ENCODE data around the gene SOHLH2.

The SOHLH2 gene, protein sequence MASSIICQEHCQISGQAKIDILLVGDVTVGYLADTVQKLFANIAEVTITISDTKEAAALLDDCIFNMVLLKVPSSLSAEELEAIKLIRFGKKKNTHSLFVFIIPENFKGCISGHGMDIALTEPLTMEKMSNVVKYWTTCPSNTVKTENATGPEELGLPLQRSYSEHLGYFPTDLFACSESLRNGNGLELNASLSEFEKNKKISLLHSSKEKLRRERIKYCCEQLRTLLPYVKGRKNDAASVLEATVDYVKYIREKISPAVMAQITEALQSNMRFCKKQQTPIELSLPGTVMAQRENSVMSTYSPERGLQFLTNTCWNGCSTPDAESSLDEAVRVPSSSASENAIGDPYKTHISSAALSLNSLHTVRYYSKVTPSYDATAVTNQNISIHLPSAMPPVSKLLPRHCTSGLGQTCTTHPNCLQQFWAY

GRCh38 chr13:36214163-36214921 is at the start of gene SOHLH2:
Gene SOHLH2 (minus strand): TSS chr13:36214556. CDS start chr13:36214526, 30 bp downstream.
- no peak for DNase-seq (ENCODE audit: low spot score)

DNA sequence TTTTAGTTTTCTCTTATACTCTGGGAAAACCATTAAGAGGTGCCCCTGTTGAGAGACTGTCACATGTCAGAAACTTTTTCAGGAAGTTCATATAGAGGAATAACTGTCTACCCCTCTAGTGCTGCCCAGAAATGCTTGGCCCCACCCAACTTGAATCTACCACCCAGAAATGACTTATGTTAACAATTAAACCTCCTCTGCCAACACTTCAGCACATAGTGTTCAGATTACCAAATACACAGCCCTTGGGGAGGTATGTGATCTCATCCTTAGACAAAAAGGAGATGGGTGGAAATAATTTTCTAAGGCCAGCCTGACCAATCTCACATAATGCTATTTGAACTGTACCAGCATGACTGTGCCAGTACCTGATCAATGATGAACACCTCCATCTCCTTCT is 47.6 kb upstream of the SOHLH2 start:
- no peak for DNase-seq (ENCODE audit: low spot score)

DNA sequence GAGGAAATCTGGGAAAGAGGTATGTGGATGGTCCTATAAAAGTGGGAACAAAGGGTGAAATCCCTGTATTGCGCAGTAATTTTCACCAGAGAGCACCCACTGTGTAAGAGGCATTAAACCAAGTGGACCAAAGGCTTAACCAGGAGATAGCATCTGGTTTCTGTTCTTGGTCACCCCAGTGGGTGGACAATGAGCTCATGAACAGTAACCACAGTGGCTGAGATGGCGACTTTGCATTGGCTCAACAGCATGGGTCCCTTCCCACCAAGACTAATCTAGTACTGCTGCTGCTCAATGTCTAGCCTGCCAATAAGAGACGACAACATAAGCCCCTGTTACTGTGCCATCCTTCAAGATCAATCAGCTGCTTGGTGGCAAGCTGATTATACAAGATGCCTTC is 46.7 kb upstream of the SOHLH2 start:
- DNase-seq (ENCODE audit: low spot score) = no peak

- DNase-seq (ENCODE audit: low spot score) = no peak
Observed at GRCh38 chr13:36259361-36260137, 45.2 kb upstream of the SOHLH2 start.

DNA sequence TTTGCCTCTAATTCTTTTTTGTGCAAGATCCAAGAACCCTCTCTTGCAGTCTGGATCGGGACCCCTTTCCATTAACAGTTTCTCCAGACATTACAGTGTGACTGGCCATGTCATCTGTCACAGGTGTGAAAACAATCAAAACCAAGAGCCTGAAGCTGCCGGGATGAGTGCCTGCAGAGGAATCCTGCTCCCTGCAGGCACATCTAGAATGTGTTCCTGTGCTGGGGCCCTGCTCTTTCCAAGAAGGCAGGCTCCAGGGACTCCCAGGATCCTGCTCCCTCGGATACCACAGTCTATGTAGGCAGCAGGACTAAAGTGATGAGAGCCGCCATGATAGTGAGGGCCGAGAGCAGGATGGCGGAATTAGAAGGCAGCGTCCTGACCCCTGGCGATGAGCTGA is 44.5 kb upstream of the SOHLH2 start:
- DNase-seq (ENCODE audit: low spot score) = no peak

GRCh38 chr13:36251526-36251925 is 37.2 kb upstream of the SOHLH2 start:
- no peak for DNase-seq (ENCODE audit: low spot score)

- DNase-seq (ENCODE audit: low spot score) = no peak
Observed at GRCh38 chr13:36251017-36251416, 36.7 kb upstream of the SOHLH2 start.

GRCh38 chr13:36248700-36249099 is 34.3 kb upstream of the SOHLH2 start:
- DNase-seq (ENCODE audit: low spot score) = no peak

DNA sequence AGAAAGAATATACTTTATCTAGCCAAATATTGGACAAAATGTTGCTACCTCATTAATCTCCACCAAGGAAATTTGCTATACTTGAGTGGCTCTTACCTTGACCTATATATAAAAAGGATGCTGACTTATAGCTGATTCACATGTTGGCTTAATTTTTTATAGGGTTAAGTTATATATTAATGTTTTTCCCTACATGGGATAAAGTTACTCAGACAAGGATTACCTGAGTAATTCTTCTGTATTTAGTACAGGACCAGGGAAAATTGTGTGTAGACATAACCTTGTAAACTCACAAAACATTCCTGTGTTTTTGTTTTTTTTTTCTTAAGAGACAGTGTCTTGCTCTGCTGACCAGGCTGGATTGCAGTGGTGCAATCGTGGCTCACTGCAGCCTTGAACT is 30.6 kb upstream of the SOHLH2 start:
- no peak for DNase-seq (ENCODE audit: low spot score)

GRCh38 chr13:36244073-36244472 is 29.7 kb upstream of the SOHLH2 start:
- DNase-seq (ENCODE audit: low spot score) = no peak

DNA sequence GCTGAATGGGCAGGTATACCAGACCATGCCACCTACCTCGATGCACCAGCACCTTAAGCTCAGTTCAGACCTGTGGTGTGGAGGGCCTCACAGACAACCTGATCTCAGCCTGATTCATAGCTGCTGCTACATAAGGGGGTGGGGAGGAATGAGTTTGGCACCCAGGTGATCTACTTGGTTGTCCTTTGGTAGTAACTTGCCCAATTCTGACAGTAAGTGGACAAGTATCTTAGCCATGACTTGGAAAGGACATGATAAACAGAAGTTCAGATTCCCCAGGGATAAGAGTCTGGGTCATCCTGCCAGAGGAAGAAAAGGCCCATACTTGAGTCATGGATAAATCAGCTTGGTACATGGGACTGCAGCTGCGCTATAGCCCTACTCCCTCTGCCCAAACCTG is 28.4 kb upstream of the SOHLH2 start:
- no peak for DNase-seq (ENCODE audit: low spot score)

GRCh38 chr13:36231236-36231635 is 16.9 kb upstream of the SOHLH2 start:
- DNase-seq (ENCODE audit: low spot score) = no peak

GRCh38 chr13:36224730-36225129 is 10.4 kb upstream of the SOHLH2 start:
- no peak for DNase-seq (ENCODE audit: low spot score)

- DNase-seq (ENCODE audit: low spot score) = no peak
Observed at GRCh38 chr13:36219883-36220282, 5.5 kb upstream of the SOHLH2 start.

DNA sequence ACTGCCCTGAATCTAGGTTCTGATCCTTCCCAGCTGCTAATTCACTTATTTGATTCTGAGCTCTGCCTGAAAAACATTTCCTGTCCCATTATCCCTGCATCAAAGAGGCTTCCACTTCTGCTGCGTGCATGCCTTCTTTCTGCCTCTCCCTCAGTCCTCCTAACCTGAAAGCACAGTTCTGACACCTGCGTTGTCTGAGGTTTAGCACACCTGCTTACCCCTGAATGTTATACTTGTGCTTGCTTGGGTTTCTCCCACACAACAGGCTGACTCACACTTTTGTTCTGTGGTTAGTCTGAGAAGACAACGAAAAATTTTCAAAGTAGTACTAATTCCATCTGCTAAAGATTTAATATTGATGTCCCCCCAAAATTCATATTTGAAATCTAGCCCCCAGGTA is 3.1 kb upstream of the SOHLH2 start:
- no peak for DNase-seq (ENCODE audit: low spot score)

DNA sequence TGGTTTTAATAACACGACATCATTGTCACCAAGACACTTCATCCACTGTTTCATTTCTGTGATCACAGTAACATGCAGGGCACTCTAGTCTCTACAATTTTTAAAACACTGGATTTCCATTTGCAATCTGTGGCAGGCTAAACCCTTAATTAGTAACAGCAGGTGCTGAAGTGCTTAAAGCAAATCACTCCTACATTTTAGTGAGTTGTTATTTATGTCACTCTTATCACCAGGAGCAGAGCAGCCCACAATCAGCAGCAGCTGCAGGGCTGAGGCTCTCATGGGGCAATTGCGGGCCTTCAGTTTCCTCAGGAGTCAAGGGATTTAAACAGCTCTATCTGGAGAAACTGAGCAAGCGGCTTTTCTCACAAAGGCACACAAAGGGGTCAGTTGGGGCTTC is 1.6 kb downstream of the SOHLH2 start:
- no peak for DNase-seq (ENCODE audit: low spot score)

- DNase-seq (ENCODE audit: low spot score) = no peak
Observed at GRCh38 chr13:36211567-36211966, 2.8 kb downstream of the SOHLH2 start.

GRCh38 chr13:36210738-36211137 is 3.6 kb downstream of the SOHLH2 start:
- DNase-seq (ENCODE audit: low spot score) = no peak

DNA sequence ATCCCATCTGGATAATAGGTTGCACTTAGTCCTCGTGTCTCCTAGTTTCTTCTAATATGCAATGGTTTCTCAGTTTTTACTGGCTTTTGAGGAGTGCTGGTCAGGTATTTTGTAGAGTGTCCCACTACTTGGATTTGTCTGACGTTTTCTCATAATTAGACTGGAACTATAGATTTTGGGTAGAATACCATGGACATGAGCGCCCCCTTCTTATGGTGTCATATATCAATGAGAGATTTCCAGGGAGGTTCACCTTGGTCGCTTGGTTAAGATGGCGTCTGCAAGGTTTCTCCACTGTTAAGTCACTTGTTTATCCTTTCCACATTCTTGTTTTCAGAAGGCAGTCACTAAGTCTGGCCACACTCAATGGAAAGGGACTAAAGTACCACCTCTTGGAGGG is 6.7 kb downstream of the SOHLH2 start:
- DNase-seq (ENCODE audit: low spot score) = no peak

DNA sequence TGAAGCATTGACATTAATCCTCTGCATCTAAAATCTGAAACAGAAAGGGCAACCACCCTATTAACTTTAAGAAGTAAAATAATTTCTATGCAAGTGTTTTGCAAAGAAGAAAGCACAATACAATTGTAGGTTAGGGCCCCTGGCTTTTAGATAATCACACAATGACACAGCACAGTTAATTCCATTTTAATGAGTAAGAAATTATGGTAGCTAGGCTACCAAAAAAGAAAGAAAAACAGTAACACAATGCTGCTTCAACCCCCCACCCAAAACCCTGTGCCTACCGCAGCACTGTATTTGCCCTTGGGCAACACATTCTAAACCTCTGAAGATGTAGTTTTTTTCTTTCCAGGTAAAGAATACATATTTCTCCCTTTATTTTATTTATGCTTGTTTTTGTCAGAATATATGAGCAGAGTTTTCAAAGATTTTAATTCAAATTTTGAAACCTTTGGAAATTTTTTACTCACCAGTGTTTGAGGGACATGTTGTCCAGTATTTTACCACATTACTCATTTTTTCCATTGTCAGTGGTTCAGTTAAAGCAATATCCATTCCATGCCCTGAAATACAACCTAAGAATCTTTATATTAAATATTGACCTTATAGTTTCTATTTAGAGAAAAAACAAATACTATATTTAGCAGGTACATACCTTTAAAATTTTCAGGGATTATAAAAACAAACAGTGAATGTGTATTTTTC is 21.1 kb downstream of the SOHLH2 start:
- no peak for DNase-seq (ENCODE audit: low spot score)

GRCh38 chr13:36192166-36192565 is 22.2 kb downstream of the SOHLH2 start:
- no peak for DNase-seq (ENCODE audit: low spot score)

- no peak for DNase-seq (ENCODE audit: low spot score)
Observed at GRCh38 chr13:36190771-36191170, 23.6 kb downstream of the SOHLH2 start.

All from LoVo (cell line).